A549 (cell line): ENCODE results near the gene HFM1.
"Not testable (repeated sequence)": the region's sequence is repeated elsewhere in the genome, so short reads cannot be mapped to it uniquely, and the experiment has no call there.

Source experiments
- CTCF ChIP-seq: fragments of >200 bp; sonication (Bioruptor Twin); formaldehyde crosslinking; IDR thresholded peaks from 3 replicates; pipeline ENCODE4 v1.5.1; 2016
- EHMT2 ChIP-seq: fragments of 200-600 bp; sonication (generic); IDR thresholded peaks from 2 replicates; pipeline ENCODE4 v1.6.1; 2016; ENCODE audit warnings: antibody characterized with exemption, low read depth, mild to moderate bottlenecking, moderate library complexity
- JUN ChIP-seq, 2 experiments: fragments of >200 bp; sonication (Bioruptor Twin); formaldehyde crosslinking; IDR thresholded peaks; 2 replicates in 1 of 2; 3 replicates in 1 of 2; pipeline ENCODE4 v1.6.1; 2016 to 2017
- MAZ ChIP-seq: fragments of 150-350 bp; IDR thresholded peaks from 2 replicates; pipeline ENCODE4 v1.6.1; 2014; ENCODE audit warnings: antibody characterized with exemption, low read depth, low read length, borderline replicate concordance
- POLR2A ChIP-seq: IDR thresholded peaks from 2 replicates; pipeline ENCODE4 v1.6.1; 2012; ENCODE audit warnings: mild to moderate bottlenecking, low read length
- REST ChIP-seq: fragments of 200-600 bp; sonication (generic); IDR thresholded peaks from 2 replicates; pipeline ENCODE4 v1.6.1; 2016; ENCODE audit warnings: antibody characterized with exemption, mild to moderate bottlenecking, moderate library complexity
- RNF2 ChIP-seq: fragments of 200-600 bp; sonication (generic); IDR thresholded peaks from 2 replicates; pipeline ENCODE4 v1.6.1; 2016; ENCODE audit warnings: low read depth, mild to moderate bottlenecking, antibody characterized with exemption, moderate library complexity, borderline replicate concordance
- TF ChIP-seq, protein P1 (sequence below): fragments of 250-450 bp; sonication (Bioruptor Pico); IDR thresholded peaks from 2 replicates; pipeline ENCODE4 v1.5.0; 2021; ENCODE audit warnings: mild to moderate bottlenecking, moderate library complexity, borderline replicate concordance

GRCh38 chr1:91447782-91448181 lies 43.1 kb upstream of the HFM1 start:
- not testable (repeated sequence) for TF ChIP-seq MAZ; REST; CTCF; POLR2A; EHMT2; JUN (IDR thresholded peaks at IDR 0.05); RNF2
- TF ChIP-seq, protein P1, sequence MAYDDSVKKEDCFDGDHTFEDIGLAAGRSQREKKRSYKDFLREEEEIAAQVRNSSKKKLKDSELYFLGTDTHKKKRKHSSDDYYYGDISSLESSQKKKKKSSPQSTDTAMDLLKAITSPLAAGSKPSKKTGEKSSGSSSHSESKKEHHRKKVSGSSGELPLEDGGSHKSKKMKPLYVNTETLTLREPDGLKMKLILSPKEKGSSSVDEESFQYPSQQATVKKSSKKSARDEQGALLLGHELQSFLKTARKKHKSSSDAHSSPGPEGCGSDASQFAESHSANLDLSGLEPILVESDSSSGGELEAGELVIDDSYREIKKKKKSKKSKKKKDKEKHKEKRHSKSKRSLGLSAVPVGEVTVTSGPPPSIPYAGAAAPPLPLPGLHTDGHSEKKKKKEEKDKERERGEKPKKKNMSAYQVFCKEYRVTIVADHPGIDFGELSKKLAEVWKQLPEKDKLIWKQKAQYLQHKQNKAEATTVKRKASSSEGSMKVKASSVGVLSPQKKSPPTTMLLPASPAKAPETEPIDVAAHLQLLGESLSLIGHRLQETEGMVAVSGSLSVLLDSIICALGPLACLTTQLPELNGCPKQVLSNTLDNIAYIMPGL (CRISPR knock-in tag) = not testable (repeated sequence)
